Measurements from ENCODE around the gene CD99.
A peak's percentile ranks its signal among the peaks of the same experiment; 100 is the strongest.

Gene CD99

DNA sequence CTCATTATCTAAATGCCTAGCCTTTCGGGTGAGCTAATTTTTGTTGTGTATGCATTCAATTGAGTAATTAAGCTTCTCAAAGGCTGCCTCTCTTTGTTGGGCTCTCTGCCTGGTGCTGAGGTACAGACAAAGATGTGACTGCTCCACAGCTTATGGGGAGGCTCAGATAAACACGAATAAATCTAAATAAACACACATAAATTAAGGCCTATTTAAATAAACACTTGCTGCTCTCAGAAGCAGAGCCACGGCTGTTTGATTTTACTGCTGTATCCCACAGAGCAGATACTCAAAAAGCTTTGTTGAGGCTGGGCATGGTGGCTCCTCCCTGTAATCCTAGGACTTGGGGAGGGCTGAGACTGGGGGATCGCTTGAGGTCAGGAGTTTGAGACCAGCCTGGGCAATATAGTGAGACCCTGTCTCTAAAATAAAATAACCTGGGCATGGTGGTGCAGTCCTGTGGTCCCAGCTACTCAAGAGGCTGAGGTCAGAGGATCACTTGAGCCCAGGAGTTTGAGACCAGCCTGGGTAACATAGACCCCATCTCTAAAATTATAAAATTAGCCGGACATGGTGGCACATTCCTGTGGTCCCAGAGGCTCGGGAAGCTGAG, 8.4 kb upstream of the CD99 start:
- Histone ChIP-seq H3K36me3 (ENCODE audit: control insufficient read depth in 2 of 2, insufficient read depth in 1 of 2, low read length in 2 of 2) (no peaks in the 10 kb centered on the region), H3K9me3 (ENCODE audit: control insufficient read depth, insufficient read depth, low read depth, low read length) (no peaks in the 10 kb centered on the region), H3K27ac (ENCODE audit: extremely low read depth, low read depth, low read length) (0 out of 2 replicates have a peak overlapping the region, but pooled peaks have one; percentile 30), H3K4me3 (ENCODE audit: low read depth, low read length) (no peak overlapping the region), H3K4me1 (ENCODE audit: control insufficient read depth, insufficient read depth, low read length) (peaks cover 10% of the 10 kb centered on the region)
- CTCF ChIA-PET: no interaction called here
- POLR2A ChIA-PET: no interaction called here
- TF ChIP-seq ZNF626 (tag by site-specific recombination; IDR thresholded peaks at IDR 0.05) (no peak), ZFP37 (tag by site-specific recombination; IDR thresholded peaks at IDR 0.05) (no peak), MYNN (tag by site-specific recombination; IDR thresholded peaks at IDR 0.05; ENCODE audit: borderline replicate concordance) (no peak), ZNF645 (tag by site-specific recombination; IDR thresholded peaks at IDR 0.05) (no peak), ZNF274 (IDR thresholded peaks at IDR 0.05; ENCODE audit: low read length) (no peak), ZNF274 (tag by site-specific recombination; IDR thresholded peaks at IDR 0.05; ENCODE audit: borderline replicate concordance) (no peak), ZNF530 (tag by site-specific recombination; IDR thresholded peaks at IDR 0.05; ENCODE audit: low read depth) (no peak), CTCF (tag by site-specific recombination; IDR thresholded peaks at IDR 0.05) (no peak), ZNF792 (tag by site-specific recombination; IDR thresholded peaks at IDR 0.05) (no peak), ZNF555 (tag by site-specific recombination; conservative IDR thresholded peaks at IDR 0.05) (no peak), ZNF26 (tag by site-specific recombination; IDR thresholded peaks at IDR 0.05) (no peak), ZNF548 (tag by site-specific recombination; IDR thresholded peaks at IDR 0.05) (no peak), GLIS1 (tag by site-specific recombination; IDR thresholded peaks at IDR 0.05) (no peak), ZNF660 (tag by site-specific recombination; IDR thresholded peaks at IDR 0.05) (no peak), ZNF211 (tag by site-specific recombination; IDR thresholded peaks at IDR 0.05; ENCODE audit: low read depth) (no peak), TCF7L2 (IDR thresholded peaks at IDR 0.05; ENCODE audit: borderline replicate concordance, low read depth, low read length) (no peak), SP7 (tag by site-specific recombination; IDR thresholded peaks at IDR 0.05) (no peak), ZNF202 (tag by site-specific recombination; IDR thresholded peaks at IDR 0.05; ENCODE audit: borderline replicate concordance) (no peak), ZBTB20 (tag by site-specific recombination; IDR thresholded peaks at IDR 0.05) (no peak), ZSCAN4 (tag by site-specific recombination; IDR thresholded peaks at IDR 0.05) (no peak), ZSCAN30 (tag by site-specific recombination; IDR thresholded peaks at IDR 0.05) (no peak)
- TF ChIP-seq, protein P1, sequence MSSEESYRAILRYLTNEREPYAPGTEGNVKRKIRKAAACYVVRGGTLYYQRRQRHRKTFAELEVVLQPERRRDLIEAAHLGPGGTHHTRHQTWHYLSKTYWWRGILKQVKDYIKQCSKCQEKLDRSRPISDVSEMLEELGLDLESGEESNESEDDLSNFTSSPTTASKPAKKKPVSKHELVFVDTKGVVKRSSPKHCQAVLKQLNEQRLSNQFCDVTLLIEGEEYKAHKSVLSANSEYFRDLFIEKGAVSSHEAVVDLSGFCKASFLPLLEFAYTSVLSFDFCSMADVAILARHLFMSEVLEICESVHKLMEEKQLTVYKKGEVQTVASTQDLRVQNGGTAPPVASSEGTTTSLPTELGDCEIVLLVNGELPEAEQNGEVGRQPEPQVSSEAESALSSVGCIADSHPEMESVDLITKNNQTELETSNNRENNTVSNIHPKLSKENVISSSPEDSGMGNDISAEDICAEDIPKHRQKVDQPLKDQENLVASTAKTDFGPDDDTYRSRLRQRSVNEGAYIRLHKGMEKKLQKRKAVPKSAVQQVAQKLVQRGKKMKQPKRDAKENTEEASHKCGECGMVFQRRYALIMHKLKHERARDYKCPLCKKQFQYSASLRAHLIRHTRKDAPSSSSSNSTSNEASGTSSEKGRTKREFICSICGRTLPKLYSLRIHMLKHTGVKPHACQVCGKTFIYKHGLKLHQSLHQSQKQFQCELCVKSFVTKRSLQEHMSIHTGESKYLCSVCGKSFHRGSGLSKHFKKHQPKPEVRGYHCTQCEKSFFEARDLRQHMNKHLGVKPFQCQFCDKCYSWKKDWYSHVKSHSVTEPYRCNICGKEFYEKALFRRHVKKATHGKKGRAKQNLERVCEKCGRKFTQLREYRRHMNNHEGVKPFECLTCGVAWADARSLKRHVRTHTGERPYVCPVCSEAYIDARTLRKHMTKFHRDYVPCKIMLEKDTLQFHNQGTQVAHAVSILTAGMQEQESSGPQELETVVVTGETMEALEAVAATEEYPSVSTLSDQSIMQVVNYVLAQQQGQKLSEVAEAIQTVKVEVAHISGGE (tag by site-specific recombination; conservative IDR thresholded peaks at IDR 0.05; ENCODE audit: low read depth): no peak
- TF ChIP-seq, protein P2, sequence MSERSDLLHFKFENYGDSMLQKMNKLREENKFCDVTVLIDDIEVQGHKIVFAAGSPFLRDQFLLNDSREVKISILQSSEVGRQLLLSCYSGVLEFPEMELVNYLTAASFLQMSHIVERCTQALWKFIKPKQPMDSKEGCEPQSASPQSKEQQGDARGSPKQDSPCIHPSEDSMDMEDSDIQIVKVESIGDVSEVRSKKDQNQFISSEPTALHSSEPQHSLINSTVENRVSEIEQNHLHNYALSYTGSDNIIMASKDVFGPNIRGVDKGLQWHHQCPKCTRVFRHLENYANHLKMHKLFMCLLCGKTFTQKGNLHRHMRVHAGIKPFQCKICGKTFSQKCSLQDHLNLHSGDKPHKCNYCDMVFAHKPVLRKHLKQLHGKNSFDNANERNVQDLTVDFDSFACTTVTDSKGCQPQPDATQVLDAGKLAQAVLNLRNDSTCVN (tag by site-specific recombination; optimal IDR thresholded peaks at IDR 0.05): no peak
- TF ChIP-seq, protein P3, sequence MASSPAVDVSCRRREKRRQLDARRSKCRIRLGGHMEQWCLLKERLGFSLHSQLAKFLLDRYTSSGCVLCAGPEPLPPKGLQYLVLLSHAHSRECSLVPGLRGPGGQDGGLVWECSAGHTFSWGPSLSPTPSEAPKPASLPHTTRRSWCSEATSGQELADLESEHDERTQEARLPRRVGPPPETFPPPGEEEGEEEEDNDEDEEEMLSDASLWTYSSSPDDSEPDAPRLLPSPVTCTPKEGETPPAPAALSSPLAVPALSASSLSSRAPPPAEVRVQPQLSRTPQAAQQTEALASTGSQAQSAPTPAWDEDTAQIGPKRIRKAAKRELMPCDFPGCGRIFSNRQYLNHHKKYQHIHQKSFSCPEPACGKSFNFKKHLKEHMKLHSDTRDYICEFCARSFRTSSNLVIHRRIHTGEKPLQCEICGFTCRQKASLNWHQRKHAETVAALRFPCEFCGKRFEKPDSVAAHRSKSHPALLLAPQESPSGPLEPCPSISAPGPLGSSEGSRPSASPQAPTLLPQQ (tag by site-specific recombination; IDR thresholded peaks at IDR 0.05): no peak
- TF ChIP-seq, protein P4, sequence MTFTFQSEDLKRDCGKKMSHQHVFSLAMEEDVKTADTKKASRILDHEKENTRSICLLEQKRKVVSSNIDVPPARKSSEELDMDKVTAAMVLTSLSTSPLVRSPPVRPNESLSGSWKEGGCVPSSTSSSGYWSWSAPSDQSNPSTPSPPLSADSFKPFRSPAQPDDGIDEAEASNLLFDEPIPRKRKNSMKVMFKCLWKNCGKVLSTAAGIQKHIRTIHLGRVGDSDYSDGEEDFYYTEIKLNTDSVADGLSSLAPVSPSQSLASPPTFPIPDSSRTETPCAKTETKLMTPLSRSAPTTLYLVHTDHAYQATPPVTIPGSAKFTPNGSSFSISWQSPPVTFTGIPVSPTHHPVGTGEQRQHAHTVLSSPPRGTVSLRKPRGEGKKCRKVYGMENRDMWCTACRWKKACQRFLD (tag by site-specific recombination; IDR thresholded peaks at IDR 0.05): no peak
